ENCODE measurements around the gene RETREG1.

- TF ChIP-seq CTCF (IDR thresholded peaks at IDR 0.05; ENCODE audit: low read length) (no peak), EZH2phosphoT487 (IDR thresholded peaks at IDR 0.05; ENCODE audit: low read length) (no peak)
Measured at GRCh38 chr5:16547200-16547842, 69.5 kb downstream of the RETREG1 start.
